Activated CD4-positive, CD25-positive, alpha-beta regulatory T cell treated with anti-CD3 and anti-CD28 coated beads, Interleukin-2, amount 50 U/mL, for 24 hours (primary cell): Measurements from ENCODE around the gene RNF2.

ENCODE experiments used
- ATAC-seq, 2 donors: fragments of 150-1000 bp; cut with Tn5 transposase; one replicate each; pipeline ENCODE4 v1.10.0; 2021; ENCODE audit warnings: mild to moderate bottlenecking in 1 of 2, moderate library complexity in 1 of 2

Gene RNF2

GRCh38 chr1:185096531-185096930 is 51.2 kb downstream of the RNF2 start:
- ATAC-seq = no peak

- ATAC-seq = no peak
These were observed 58.7 kb downstream of the RNF2 start for GRCh38 chr1:185104083-185104482.

GRCh38 chr1:185105121-185105520 is 59.8 kb downstream of the RNF2 start:
- ATAC-seq = no peak

GRCh38 chr1:185108321-185108720 is 63.0 kb downstream of the RNF2 start:
- no peak for ATAC-seq

- ATAC-seq = no peak
These were observed 64.8 kb downstream of the RNF2 start for GRCh38 chr1:185110145-185110544.

- no peak for ATAC-seq
These were observed 66.5 kb downstream of the RNF2 start for GRCh38 chr1:185111873-185112272.

GRCh38 chr1:185112356-185112755 is 67.0 kb downstream of the RNF2 start:
- no peak for ATAC-seq

GRCh38 chr1:185129708-185130107 is 84.3 kb downstream of the RNF2 start:
- no peak for ATAC-seq

GRCh38 chr1:185132534-185132933 is 87.2 kb downstream of the RNF2 start:
- no peak for ATAC-seq

GRCh38 chr1:185137896-185138545 is 92.7 kb downstream of the RNF2 start:
- no peak for ATAC-seq

GRCh38 chr1:185139246-185139645 is 93.9 kb downstream of the RNF2 start:
- ATAC-seq = no peak

GRCh38 chr1:185144233-185144632 is 98.9 kb downstream of the RNF2 start:
- ATAC-seq = no peak

GRCh38 chr1:185151215-185151614 is 105.9 kb downstream of the RNF2 start:
- ATAC-seq = no peak
